Activated T-cell treated with anti-CD3 and anti-CD28 coated beads for 48 hours (primary cell): ENCODE measurements around the gene TMEM131L.
"Not testable (repeated sequence)": the region's sequence is repeated elsewhere in the genome, so short reads cannot be mapped to it uniquely, and the experiment has no call there.

ENCODE experiments used
- DNase-seq: peaks from one replicate; pipeline ENCODE4 v3.0.0-alpha.2; 2020; ENCODE audit warnings: low read depth

TMEM131L gene

DNA sequence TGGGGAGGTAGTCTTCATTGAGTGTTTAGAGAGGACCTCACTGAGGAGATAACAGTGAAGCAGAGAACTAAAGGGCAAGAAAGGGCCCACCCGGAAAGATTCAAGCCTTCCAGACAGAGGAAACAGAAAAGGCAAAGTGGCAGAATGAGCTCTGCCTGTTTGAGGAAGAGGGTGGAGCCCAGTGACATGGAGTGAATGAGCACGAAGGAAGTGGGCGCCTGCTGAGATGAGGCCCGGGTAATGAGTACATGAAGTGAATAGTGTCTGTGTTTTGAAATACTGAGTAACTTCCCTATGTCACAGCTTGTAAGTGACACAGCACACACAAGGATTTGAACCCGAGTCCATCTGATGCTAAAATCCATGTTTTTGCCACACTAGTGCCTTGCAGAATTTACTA lies 185.4 kb downstream of the TMEM131L start:
- DNase-seq, result peak; percentile 48

DNA sequence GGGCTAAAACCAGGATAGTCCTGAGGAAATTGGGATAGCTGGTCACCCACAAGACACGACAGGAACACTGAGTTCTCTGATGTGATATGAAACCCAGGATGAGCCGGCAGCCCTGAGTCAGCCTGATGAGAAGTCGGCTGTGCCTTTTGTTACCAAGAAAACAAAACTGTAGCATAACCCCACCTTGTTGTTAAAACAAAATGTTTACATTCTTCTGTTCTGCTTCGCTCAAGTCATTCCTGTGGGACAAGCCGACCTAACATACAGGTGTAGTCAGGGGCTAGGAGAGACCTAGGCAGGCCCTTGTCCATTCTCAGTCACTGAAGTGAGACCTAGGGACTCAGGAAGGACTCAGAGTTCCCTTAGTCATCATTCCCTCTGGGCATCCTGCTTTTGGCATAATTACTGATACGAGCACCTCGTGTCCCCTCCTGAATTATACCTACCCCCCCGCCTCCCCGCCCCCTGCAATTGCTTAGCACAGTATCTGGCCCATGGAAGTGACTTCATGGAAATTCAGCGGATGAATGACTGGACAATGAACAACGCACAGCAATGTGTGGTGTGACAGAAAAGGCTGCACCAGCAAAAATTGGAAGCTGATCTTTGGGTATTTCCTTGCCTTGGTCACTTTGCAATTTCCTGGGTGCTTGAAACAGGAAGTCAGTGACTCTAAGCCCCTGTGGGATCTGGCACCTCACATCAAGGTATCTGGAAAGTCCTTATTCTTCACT lies 186.1 kb downstream of the TMEM131L start:
- no peak for DNase-seq

DNA sequence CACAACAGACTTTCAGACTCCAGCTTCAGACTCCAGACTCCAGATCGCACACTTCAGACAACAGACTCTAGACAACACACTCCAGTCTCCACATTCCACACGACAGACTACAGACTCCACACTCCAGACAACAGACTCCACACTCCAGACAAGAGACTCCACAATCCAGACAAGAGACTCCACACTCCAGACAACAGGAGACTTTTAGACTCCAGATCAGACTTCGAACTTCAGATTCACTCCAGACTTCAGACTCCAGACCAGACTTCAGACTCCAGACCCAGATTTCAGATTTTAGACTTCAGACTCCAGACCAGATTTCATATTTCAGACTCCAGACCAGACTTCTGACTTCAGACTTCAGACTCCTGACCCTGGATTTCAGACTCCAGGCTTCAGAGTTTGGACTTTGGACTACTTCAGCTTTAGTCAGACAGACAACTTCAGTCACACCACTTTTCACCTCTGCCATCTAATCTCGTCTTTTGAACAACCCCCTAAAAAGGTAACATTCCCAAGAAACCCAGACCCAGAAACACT lies 188.9 kb downstream of the TMEM131L start:
- no peak for DNase-seq

GRCh38 chr4:153655928-153656327 lies 189.8 kb downstream of the TMEM131L start:
- DNase-seq, result no peak

DNA sequence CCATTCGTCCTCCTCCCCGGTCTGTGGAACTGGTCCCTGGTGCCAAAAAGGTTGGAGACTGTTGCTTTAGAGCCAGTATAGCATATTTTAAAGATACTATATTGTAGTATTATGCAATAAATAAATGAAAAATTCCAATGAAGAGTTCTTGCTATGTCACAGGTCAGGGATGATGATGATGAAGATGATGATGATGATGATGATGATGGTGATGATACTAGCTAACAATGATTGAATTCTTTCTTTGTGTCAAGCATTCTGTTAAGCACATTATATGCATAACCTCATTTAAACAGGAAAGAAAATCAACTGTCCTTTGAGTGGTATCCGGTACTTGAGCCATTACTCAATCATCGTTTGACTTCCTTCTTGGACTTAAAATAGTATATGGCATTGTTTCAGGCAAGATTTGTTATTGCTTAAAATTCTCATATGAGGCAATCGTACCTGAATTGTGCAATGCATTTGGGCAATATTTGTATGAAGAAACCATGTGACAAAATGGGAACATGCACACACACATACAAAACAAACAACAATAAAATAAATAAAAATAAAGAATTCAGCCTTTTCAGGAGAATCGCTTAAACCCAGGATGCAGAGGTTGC lies 195.2 kb downstream of the TMEM131L start:
- DNase-seq, result no peak

- DNase-seq, result no peak
Observed at GRCh38 chr4:153661908-153662307, 195.7 kb downstream of the TMEM131L start.

GRCh38 chr4:153663667-153664066 lies 197.5 kb downstream of the TMEM131L start:
- DNase-seq, result no peak

DNA sequence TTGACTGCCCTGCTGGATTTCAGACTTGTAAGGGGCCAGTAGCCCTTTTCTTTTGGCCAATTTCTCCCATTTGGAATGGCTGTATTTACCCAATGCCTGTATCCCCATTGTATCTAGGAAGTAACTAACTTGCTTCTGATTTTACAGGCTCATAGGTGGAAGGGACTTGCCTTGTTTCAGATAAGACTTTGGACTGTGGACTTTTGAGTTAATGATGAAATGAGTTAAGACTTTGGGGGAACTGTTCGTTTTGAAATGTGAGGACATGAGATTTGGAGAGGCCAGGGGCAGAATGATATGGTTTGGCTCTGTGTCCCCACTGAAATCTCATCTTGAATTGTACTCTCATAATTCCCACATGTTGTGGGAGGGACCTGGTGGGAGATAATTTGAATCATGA lies 200.3 kb downstream of the TMEM131L start:
- not testable (repeated sequence) for DNase-seq

DNA sequence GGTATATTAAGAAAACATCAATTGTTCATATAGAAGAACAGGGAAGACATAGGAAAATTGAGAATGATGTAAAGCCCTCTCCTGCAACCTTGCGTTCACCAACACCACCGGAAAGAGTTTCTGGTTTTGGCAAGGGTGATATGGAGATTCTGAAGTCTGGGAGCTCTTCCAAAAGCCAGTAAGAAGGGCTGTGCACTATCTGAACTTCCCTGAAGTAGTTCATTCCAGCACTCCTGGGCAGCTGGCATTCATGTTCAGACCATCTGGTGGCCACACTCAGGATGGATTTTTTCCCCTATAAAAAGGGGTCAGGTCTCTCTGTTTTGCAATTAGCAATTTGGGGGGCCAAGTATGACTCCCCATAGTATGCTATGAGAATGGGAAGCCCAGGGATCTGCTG lies 202.5 kb downstream of the TMEM131L start:
- no peak for DNase-seq

DNA sequence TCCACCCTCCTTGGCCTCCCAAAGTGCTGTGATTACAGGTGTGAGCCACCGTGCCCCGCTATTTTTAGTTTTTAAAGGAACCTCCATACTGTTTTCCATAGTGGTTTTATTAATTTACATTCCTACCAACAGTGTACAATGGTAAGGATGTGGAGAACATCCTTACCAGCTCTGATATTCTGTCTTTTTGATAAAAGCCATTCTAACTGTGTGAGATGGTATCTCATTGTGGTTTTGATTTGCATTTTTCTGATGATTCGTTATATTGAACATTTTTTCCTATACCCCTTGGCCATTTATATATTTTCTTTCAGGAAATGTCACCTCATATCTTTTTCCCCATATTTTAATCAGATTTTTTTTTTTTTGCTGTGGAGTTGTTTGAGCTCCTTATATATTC lies 203.7 kb downstream of the TMEM131L start:
- DNase-seq, result no peak

- DNase-seq, result no peak
Observed at GRCh38 chr4:153676486-153676885, 210.3 kb downstream of the TMEM131L start.

- no peak for DNase-seq
Observed at GRCh38 chr4:153676984-153677383, 210.8 kb downstream of the TMEM131L start.

DNA sequence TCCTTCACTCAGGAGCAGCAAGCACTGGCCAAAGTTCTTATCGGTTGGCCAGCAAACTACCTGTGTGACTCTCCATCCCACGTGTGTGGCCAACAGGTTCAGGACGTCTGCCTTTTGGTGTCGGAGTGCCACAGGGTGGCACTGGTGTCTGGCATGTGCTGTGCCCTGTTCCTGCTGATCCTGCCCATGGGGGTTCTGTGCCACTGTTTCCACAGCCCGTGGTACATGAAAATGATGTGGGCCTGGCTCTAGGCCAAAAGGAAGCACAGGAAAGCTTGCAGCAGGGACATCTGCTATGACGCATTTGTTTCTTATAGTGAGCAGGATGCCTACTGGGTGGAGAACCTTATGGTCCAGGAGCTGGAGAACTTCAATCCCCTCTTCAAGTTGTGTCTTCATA lies 213.3 kb downstream of the TMEM131L start:
- DNase-seq, result no peak

- DNase-seq, result no peak
Observed at GRCh38 chr4:153683763-153684181, 217.6 kb downstream of the TMEM131L start.

- peak; percentile 55 for DNase-seq
Observed at GRCh38 chr4:153684182-153684970, 218.2 kb downstream of the TMEM131L start, which contains the start of gene TLR2. Gene TLR2 (plus strand): TSS chr4:153684280. CDS start chr4:153702908, 18,628 bp downstream.

GRCh38 chr4:153684971-153685371 lies 218.8 kb downstream of the TMEM131L start:
- DNase-seq, result peak; percentile 1
